ENCODE measurements around the gene NDUFAF7. TPM values are rescaled to one million over a fixed set of nuclear protein-coding genes. Genes with fewer than 3 reads are reported as not detected.
"Not testable (repeated sequence)": the region's sequence is repeated elsewhere in the genome, so short reads cannot be mapped to it uniquely, and the experiment has no call there.

The NDUFAF7 gene
- total RNA-seq, 5 donors from 2014 or later (not counting 1 experiment from before 2014, with no cell fraction given) = 20.2 to 30.3 (median 24.6) TPM

DNA sequence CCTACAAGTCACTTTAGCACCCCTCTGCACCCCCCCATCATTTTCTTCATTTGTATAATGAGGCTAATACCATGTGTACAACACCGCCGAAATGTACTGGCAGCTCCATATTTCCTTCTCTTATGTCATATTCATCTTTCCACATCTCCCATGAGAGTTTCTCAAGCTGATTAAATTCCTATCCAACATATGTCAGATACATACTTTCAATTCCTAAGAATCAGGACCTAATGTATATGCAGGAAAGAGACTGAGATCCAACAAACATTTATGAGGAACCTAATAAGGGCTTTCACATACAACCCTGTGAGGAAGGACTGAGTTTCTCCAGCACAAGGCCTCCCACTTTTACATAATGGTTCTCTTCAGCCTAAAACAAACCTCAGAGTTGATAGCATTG is 51.3 kb downstream of the NDUFAF7 start:
- no peaks in the 10 kb centered on the region for H3K27me3 ChIP-seq (replicated peaks in 1 of 2; ENCODE audit: control insufficient read depth in 2 of 2, extremely low read depth in 1 of 2, insufficient read depth in 2 of 2, low read length in 1 of 2)
- POLR2A ChIA-PET = no interaction called here
- WGBS (ENCODE audit: insufficient coverage) = 94% methylated on average over 2 of the region's 2 CpGs
- ATAC-seq (replicated peaks in 1 of 4) = no peak
- H3K36me3 ChIP-seq (ENCODE audit: control insufficient read depth in 2 of 2, extremely low read depth in 1 of 2, insufficient read depth in 1 of 2, low read length in 1 of 2) = peaks cover 0 to 15% of the 10 kb centered on the region in 2 donors
- peaks cover 26% of the 10 kb centered on the region for H3K36me3 Mint-ChIP-seq
- no peaks in the 10 kb centered on the region for H3K9me3 ChIP-seq
- H3K4me3 ChIP-seq (ENCODE audit: control insufficient read depth in 1 of 2, extremely low read depth in 1 of 2, low read length in 1 of 2) = no peak overlapping the region
- no peaks in the 10 kb centered on the region for H3K4me1 Mint-ChIP-seq
- H3K27me3 Mint-ChIP-seq = no peaks in the 10 kb centered on the region
- H3K4me1 ChIP-seq (ENCODE audit: control insufficient read depth in 1 of 2, extremely low read depth in 1 of 2, insufficient read depth in 2 of 2, low read length in 2 of 2) = no peaks in the 10 kb centered on the region
- H3K9me3 Mint-ChIP-seq = no peaks in the 10 kb centered on the region
- CTCF ChIA-PET = interaction anchor here in 1 of 2 donors (0.5 kb wide), 1 partner anchor 114 kb away, joined by 5 read pairs; no protein-coding TSS in a partner anchor
- no peak overlapping the region for H3K4me3 Mint-ChIP-seq
- no peak overlapping the region for H3K27ac Mint-ChIP-seq
- no peak overlapping the region for H3K27ac ChIP-seq (ENCODE audit: low read length)
- no peak for DNase-seq

DNA sequence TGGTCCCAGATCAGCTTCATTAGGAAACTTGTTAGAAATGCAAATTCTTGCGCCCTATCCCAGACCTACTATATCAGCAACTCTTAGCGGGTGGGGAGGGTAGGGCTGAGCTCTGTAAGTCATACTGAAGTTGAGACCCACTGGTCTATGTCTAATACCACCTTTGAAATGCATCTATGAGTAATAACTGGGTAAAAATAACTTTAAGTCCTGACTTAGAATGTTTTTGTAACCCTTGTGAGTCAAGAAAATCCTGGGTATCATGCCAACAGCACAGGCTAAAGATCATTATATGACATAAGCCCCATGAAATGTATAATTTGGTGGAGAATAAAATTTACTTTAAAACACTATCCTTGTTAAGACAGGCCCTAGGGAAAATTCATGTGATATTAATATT is 51.7 kb downstream of the NDUFAF7 start:
- Mint-ChIP-seq H3K4me1 (no peaks in the 10 kb centered on the region), H3K27me3 (no peaks in the 10 kb centered on the region), H3K9me3 (no peaks in the 10 kb centered on the region), H3K36me3 (peaks cover 31% of the 10 kb centered on the region), H3K27ac (no peak overlapping the region), H3K4me3 (no peak overlapping the region)
- ChIA-PET CTCF (no interaction called here), POLR2A (no interaction called here)
- Histone ChIP-seq H3K4me3 (ENCODE audit: control insufficient read depth in 1 of 2, extremely low read depth in 1 of 2, low read length in 1 of 2) (no peak overlapping the region), H3K27ac (ENCODE audit: low read length) (no peak overlapping the region), H3K9me3 (no peaks in the 10 kb centered on the region), H3K27me3 (replicated peaks in 1 of 2; ENCODE audit: control insufficient read depth in 2 of 2, extremely low read depth in 1 of 2, insufficient read depth in 2 of 2, low read length in 1 of 2) (no peaks in the 10 kb centered on the region), H3K36me3 (ENCODE audit: control insufficient read depth in 2 of 2, extremely low read depth in 1 of 2, insufficient read depth in 1 of 2, low read length in 1 of 2) (peaks cover 0 to 15% of the 10 kb centered on the region in 2 donors), H3K4me1 (ENCODE audit: control insufficient read depth in 1 of 2, extremely low read depth in 1 of 2, insufficient read depth in 2 of 2, low read length in 2 of 2) (no peaks in the 10 kb centered on the region)
- no peak for DNase-seq
- no peak for ATAC-seq (replicated peaks in 1 of 4)
- no CpG with 5 or more reads among the region's 2 CpGs for WGBS (ENCODE audit: insufficient coverage)

DNA sequence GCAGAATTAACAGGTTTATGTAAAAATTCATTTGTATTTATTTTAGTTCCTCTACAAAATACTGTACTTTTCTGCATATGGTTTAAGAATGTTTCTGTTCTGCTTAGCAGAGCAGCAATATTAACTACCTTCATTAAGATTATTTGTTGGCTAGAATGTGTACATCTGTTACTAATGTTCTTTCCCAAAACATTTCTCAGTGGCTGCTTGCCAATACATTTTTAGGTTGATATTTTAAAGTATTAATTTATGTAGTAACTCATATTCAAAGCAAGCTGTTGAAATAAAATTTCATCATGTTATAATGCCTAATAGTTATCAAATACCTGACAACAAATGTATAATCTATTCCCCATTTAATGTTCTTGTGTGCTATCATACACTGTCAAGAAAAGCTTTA is 52.9 kb downstream of the NDUFAF7 start:
- POLR2A ChIA-PET = interaction anchor here in 1 of 2 donors (0.6 kb wide), 1 partner anchor 112 kb away, joined by 5 read pairs; no protein-coding TSS in a partner anchor
- no peak overlapping the region for H3K4me3 ChIP-seq (ENCODE audit: control insufficient read depth in 1 of 2, extremely low read depth in 1 of 2, low read length in 1 of 2)
- H3K9me3 ChIP-seq = no peaks in the 10 kb centered on the region
- DNase-seq = no peak
- H3K27me3 ChIP-seq (replicated peaks in 1 of 2; ENCODE audit: control insufficient read depth in 2 of 2, extremely low read depth in 1 of 2, insufficient read depth in 2 of 2, low read length in 1 of 2) = no peaks in the 10 kb centered on the region
- no peaks in the 10 kb centered on the region for H3K4me1 ChIP-seq (ENCODE audit: control insufficient read depth in 1 of 2, extremely low read depth in 1 of 2, insufficient read depth in 2 of 2, low read length in 2 of 2)
- Mint-ChIP-seq H3K36me3 (peaks cover 36% of the 10 kb centered on the region), H3K4me1 (no peaks in the 10 kb centered on the region), H3K9me3 (no peaks in the 10 kb centered on the region), H3K27me3 (no peaks in the 10 kb centered on the region), H3K27ac (no peak overlapping the region), H3K4me3 (no peak overlapping the region)
- H3K27ac ChIP-seq (ENCODE audit: low read length) = no peak overlapping the region
- CTCF ChIA-PET = interaction anchor here (0.7 kb wide), 4 partner anchors 51 to 1980 kb away, joined by 3 to 5 read pairs (median 4); no protein-coding TSS in a partner anchor
- ATAC-seq (replicated peaks in 1 of 4) = no peak
- H3K36me3 ChIP-seq (ENCODE audit: control insufficient read depth in 2 of 2, extremely low read depth in 1 of 2, insufficient read depth in 1 of 2, low read length in 1 of 2) = peaks cover 0 to 18% of the 10 kb centered on the region in 2 donors

DNA sequence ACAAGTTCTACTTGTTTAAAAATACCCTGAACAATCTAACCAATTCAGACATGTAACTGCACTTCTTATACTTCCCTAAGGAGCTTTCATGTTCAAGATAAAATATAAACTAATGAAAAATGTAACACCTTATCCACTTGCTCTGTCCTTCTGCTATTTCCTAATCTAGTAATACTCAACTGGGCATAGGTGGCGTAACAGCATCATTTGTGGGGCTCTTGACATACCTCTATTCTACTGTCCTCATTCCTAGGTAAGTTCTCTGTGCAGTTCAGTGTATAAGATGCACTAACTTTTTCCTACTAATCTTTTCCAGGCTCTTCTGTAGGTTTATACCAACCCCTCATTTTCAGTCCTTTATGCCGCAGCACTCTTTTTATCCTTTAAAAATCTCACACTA is 56.5 kb downstream of the NDUFAF7 start:
- ChIA-PET POLR2A (interaction anchor here (0.8 kb wide), 2 partner anchors 24 to 359 kb away, joined by 3 to 5 read pairs; no protein-coding TSS in a partner anchor), CTCF (interaction anchor here (0.6 kb wide), 2 partner anchors 35 to 84 kb away, joined by 3 read pairs; no protein-coding TSS in a partner anchor)
- ATAC-seq (replicated peaks in 1 of 4) (no peak), DNase-seq (peak in 2 of 35 experiments; percentile 10 to 29)
- H3K4me3 ChIP-seq (ENCODE audit: control insufficient read depth in 1 of 2, extremely low read depth in 1 of 2, low read length in 1 of 2) = no peak overlapping the region
- Mint-ChIP-seq H3K4me3 (no peak overlapping the region), H3K36me3 (peaks cover 33% of the 10 kb centered on the region), H3K9me3 (no peaks in the 10 kb centered on the region), H3K27ac (no peak overlapping the region), H3K4me1 (no peaks in the 10 kb centered on the region), H3K27me3 (no peaks in the 10 kb centered on the region)
- no peaks in the 10 kb centered on the region for H3K27me3 ChIP-seq (replicated peaks in 1 of 2; ENCODE audit: control insufficient read depth in 2 of 2, extremely low read depth in 1 of 2, insufficient read depth in 2 of 2, low read length in 1 of 2)
- peaks cover 3 to 16% of the 10 kb centered on the region in 2 donors for H3K36me3 ChIP-seq (ENCODE audit: control insufficient read depth in 2 of 2, extremely low read depth in 1 of 2, insufficient read depth in 1 of 2, low read length in 1 of 2)
- WGBS (ENCODE audit: insufficient coverage) = 100% methylated on average over 1 of the region's 2 CpGs
- no peak overlapping the region for H3K27ac ChIP-seq (ENCODE audit: low read length)
- H3K9me3 ChIP-seq = no peaks in the 10 kb centered on the region
- no peaks in the 10 kb centered on the region for H3K4me1 ChIP-seq (ENCODE audit: control insufficient read depth in 1 of 2, extremely low read depth in 1 of 2, insufficient read depth in 2 of 2, low read length in 2 of 2)

DNA sequence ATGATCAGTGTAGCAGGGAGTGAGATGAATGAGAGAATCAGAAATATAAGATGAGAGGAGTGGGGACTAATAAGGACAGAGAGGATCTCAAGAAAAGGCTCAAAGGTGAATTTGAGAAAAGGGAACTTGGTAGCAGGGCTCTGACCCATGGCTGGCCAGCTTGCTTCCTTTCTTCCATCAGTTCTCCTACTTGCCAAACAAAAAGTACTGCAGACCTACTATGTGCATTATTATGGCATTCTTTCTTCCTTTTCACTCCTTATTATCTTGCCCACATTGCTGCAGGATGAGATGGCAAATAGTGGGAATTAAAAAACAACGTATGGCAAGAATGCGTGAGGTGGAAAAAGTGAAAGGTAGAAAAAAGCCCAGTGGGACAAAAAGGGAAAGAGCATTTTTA is 60.2 kb downstream of the NDUFAF7 start:
- Mint-ChIP-seq H3K4me3 (no peak overlapping the region), H3K4me1 (peaks cover 3 to 8% (median 6%) of the 10 kb centered on the region in 3 donors), H3K27ac (no peak overlapping the region), H3K9me3 (no peaks in the 10 kb centered on the region), H3K36me3 (peaks cover 28% of the 10 kb centered on the region), H3K27me3 (no peaks in the 10 kb centered on the region)
- Histone ChIP-seq H3K36me3 (ENCODE audit: control insufficient read depth in 2 of 2, extremely low read depth in 1 of 2, insufficient read depth in 1 of 2, low read length in 1 of 2) (peaks cover 3 to 14% of the 10 kb centered on the region in 2 donors), H3K4me3 (ENCODE audit: control insufficient read depth in 1 of 2, extremely low read depth in 1 of 2, low read length in 1 of 2) (no peak overlapping the region), H3K27me3 (replicated peaks in 1 of 2; ENCODE audit: control insufficient read depth in 2 of 2, extremely low read depth in 1 of 2, insufficient read depth in 2 of 2, low read length in 1 of 2) (no peaks in the 10 kb centered on the region), H3K4me1 (ENCODE audit: control insufficient read depth in 1 of 2, extremely low read depth in 1 of 2, insufficient read depth in 2 of 2, low read length in 2 of 2) (no peaks in the 10 kb centered on the region), H3K27ac (ENCODE audit: low read length) (no peak overlapping the region), H3K9me3 (no peaks in the 10 kb centered on the region)
- DNase-seq (no peak), ATAC-seq (replicated peaks in 1 of 4) (no peak)
- POLR2A ChIA-PET = interaction anchor here (0.6 kb wide), 2 partner anchors 11 to 78 kb away, joined by 3 to 4 read pairs; no protein-coding TSS in a partner anchor
- WGBS (ENCODE audit: insufficient coverage) = no CpG with 5 or more reads among the region's 2 CpGs
- CTCF ChIA-PET = interaction anchor here in 1 of 2 donors (0.6 to 1.2 kb wide), 2 partner anchors 51 to 451 kb away, joined by 3 read pairs; no protein-coding TSS in a partner anchor

DNA sequence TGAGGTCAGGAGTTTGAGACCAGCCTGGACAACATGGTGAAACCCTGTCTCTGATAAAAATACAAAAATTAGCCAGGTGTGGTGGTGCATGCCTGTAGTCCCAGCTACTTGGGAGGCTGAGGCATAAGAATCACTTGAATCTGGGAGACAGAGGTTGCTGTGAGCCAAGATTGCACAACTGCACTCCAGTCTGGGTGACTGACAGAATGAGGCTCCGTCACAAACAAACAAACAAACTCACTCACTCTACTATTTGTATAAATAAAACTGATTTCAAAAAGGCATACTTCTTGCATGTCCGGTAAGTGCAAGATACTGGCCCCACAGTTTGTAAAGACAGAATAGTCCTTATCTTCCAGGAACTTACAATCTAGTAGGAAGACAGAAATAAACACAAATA is 63.4 kb downstream of the NDUFAF7 start:
- H3K27me3 Mint-ChIP-seq; H3K4me1 ChIP-seq (ENCODE audit: control insufficient read depth in 1 of 2, extremely low read depth in 1 of 2, insufficient read depth in 2 of 2, low read length in 2 of 2); ATAC-seq (replicated peaks in 1 of 4); CTCF ChIA-PET; H3K9me3 ChIP-seq; POLR2A ChIA-PET; H3K4me3 ChIP-seq (ENCODE audit: control insufficient read depth in 1 of 2, extremely low read depth in 1 of 2, low read length in 1 of 2); H3K27me3 ChIP-seq (replicated peaks in 1 of 2; ENCODE audit: control insufficient read depth in 2 of 2, extremely low read depth in 1 of 2, insufficient read depth in 2 of 2, low read length in 1 of 2); H3K36me3 ChIP-seq (ENCODE audit: control insufficient read depth in 2 of 2, extremely low read depth in 1 of 2, insufficient read depth in 1 of 2, low read length in 1 of 2); H3K27ac ChIP-seq (ENCODE audit: low read length); H3K27ac Mint-ChIP-seq; DNase-seq; H3K9me3 Mint-ChIP-seq; H3K4me3 Mint-ChIP-seq: not testable (repeated sequence)
- H3K4me1 Mint-ChIP-seq = peaks cover 16 to 24% (median 21%) of the 10 kb centered on the region in 3 donors
- WGBS (ENCODE audit: insufficient coverage) = no CpG with 5 or more reads among the region's 2 CpGs
- peaks cover 19% of the 10 kb centered on the region for H3K36me3 Mint-ChIP-seq

Data from T-cell (primary cell).